K562 (cell line): ENCODE data around the gene OR6B2.

Experiments used
- CEBPB ChIP-seq: fragments of 450-650 bp; IDR thresholded peaks from 2 replicates; pipeline ENCODE4 v1.6.1; 2016; ENCODE audit warnings: missing genetic modification characterization, missing compliant biosample characterization
- CTCF ChIP-seq, 3 experiments: IDR thresholded peaks in 2 of 3; conservative IDR thresholded peaks in 1 of 3; 2 replicates each; pipeline ENCODE4 v1.5.1; 2011 to 2012; ENCODE audit warnings: low read length in 3 of 3, mild to moderate bottlenecking in 3 of 3, control low read depth in 2 of 3, improper control_type of control experiment in 1 of 3, inconsistent platforms in 1 of 3, low read depth in 1 of 3, mixed read lengths in 1 of 3, moderate library complexity in 1 of 3; ENCODE audit not compliant: insufficient read depth in 2 of 3
- ELK1 ChIP-seq: sonication (generic); formaldehyde crosslinking; IDR thresholded peaks from 2 replicates; pipeline ENCODE4 v1.8.1; 2022; ENCODE audit warnings: missing genetic modification reagents
- RBBP5 ChIP-seq: fragments of 200-600 bp; sonication (generic); IDR thresholded peaks from 2 replicates; pipeline ENCODE4 v1.6.1; 2012; ENCODE audit warnings: borderline replicate concordance, mild to moderate bottlenecking, low read length, control low read depth, inconsistent platforms; ENCODE audit not compliant: insufficient read depth, poor library complexity, severe bottlenecking
- SMAD1 ChIP-seq: fragments of 150-350 bp; IDR thresholded peaks from 2 replicates; pipeline ENCODE4 v1.6.1; 2014; ENCODE audit warnings: low read length, low read depth; ENCODE audit not compliant: partially characterized antibody

DNA sequence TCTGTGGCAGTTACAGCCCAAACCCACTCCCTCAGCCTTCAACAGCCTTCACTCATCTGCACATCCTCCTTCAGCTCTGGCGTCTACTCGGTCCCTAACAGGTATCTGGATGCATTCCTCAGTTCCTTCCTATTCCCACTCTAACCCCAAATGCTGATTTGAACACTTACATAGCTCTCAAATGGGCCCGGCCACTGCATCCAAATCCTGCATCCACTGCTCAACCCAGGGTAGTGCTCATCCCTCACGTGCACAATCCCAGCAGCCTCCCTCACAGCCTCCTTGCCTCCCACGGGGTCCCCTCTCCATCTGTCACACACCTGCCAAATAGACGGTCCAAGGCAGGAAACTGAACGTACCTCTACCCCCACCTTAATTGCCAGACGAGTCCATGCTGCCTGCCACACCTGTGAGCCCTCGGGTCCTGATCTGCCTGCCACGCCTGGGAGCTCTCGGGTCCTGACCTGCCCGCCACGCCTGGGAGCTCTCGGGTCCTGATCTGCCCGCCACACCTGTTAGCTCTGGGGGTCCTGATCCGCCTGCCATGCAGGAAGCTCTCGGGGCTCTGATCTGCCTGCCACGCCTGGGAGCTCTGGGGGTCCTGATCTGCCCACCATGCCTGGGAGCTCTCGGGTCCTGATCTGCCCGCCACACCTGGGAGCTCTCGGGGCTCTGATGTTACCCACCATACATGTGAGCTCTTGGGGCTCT, 13.2 kb upstream of the OR6B2 start:
- TF ChIP-seq CTCF (IDR thresholded peaks at IDR 0.05 in 2 of 3, conservative IDR thresholded peaks at IDR 0.05 in 1 of 3; ENCODE audit: insufficient read depth in 2 of 3, low read depth in 1 of 3, low read length in 3 of 3) (no peak), RBBP5 (no peak), ELK1 (CRISPR knock-in tag) (no peak), CEBPB (tag) (no peak), SMAD1 (no peak)
